CD4-positive, CD25-positive, alpha-beta regulatory T cell (primary cell): Measurements from ENCODE around the gene KICS2. TPM values are rescaled to one million over a fixed set of nuclear protein-coding genes. Genes with fewer than 3 reads are reported as not detected.
"Not testable (repeated sequence)": the region's sequence is repeated elsewhere in the genome, so short reads cannot be mapped to it uniquely, and the experiment has no call there.

Experiments used
- ATAC-seq, 2 donors: fragments of 150-1000 bp; cut with Tn5 transposase; one replicate each; pipeline ENCODE4 v1.10.0; 2021; ENCODE audit warnings: low read depth in 2 of 2, moderate number of reproducible peaks in 2 of 2, moderate library complexity in 1 of 2
- DNase-seq, 3 donors: peaks; one replicate each; pipeline versions ENCODE4 v3.0.0 to v3.0.0-alpha.2; 2012 to 2022; ENCODE audit warnings: mixed read lengths in 1 of 3
- H3K27ac ChIP-seq: one replicate; pipeline ENCODE4 v1.7.0; 2013; ENCODE audit warnings: mild to moderate bottlenecking, low read length; ENCODE audit not compliant: insufficient read depth, poor library complexity, severe bottlenecking
- H3K27me3 ChIP-seq: one replicate; pipeline ENCODE4 v1.7.0; 2013; ENCODE audit warnings: low read length; ENCODE audit not compliant: control insufficient read depth, insufficient read depth
- H3K36me3 ChIP-seq: one replicate; pipeline ENCODE4 v1.7.0; 2013; ENCODE audit warnings: mild to moderate bottlenecking, low read length, moderate library complexity; ENCODE audit not compliant: control insufficient read depth, insufficient read depth
- H3K4me1 ChIP-seq: 2 replicates; pipeline ENCODE4 v1.7.0; 2013; ENCODE audit warnings: mild to moderate bottlenecking, low read length; ENCODE audit not compliant: insufficient read depth, control insufficient read depth, poor library complexity, severe bottlenecking
- H3K4me3 ChIP-seq: one replicate; pipeline ENCODE4 v1.7.0; 2013; ENCODE audit warnings: low read depth, mild to moderate bottlenecking, low read length, moderate library complexity
- H3K9me3 ChIP-seq, 2 experiments: 1 replicate in 1 of 2; 2 replicates in 1 of 2; pipeline ENCODE4 v1.7.0; 2013; ENCODE audit warnings: low read length in 2 of 2, mild to moderate bottlenecking in 1 of 2, moderate library complexity in 1 of 2; ENCODE audit not compliant: control insufficient read depth in 2 of 2
- H3K27ac Mint-ChIP-seq, 3 donors: one replicate each; pipeline ENCODE4 v1.8.0; 2020 to 2022; ENCODE audit warnings: mild to moderate bottlenecking in 3 of 3, mixed read lengths in 3 of 3, moderate library complexity in 2 of 3
- H3K27me3 Mint-ChIP-seq: one replicate; pipeline ENCODE4 v1.8.0; 2022; ENCODE audit warnings: mild to moderate bottlenecking, mixed read lengths
- H3K36me3 Mint-ChIP-seq: one replicate; pipeline ENCODE4 v1.8.0; 2020; ENCODE audit warnings: mixed read lengths
- H3K4me1 Mint-ChIP-seq, 4 donors: one replicate each; pipeline ENCODE4 v1.8.0; 2020 to 2022; ENCODE audit warnings: mixed read lengths in 4 of 4, mild to moderate bottlenecking in 1 of 4
- H3K4me3 Mint-ChIP-seq, 4 donors: one replicate each; pipeline ENCODE4 v1.8.0; 2020 to 2022; ENCODE audit warnings: mild to moderate bottlenecking in 4 of 4, mixed read lengths in 4 of 4, moderate library complexity in 3 of 4
- H3K9me3 Mint-ChIP-seq, 7 donors: one replicate each; pipeline ENCODE4 v1.8.0; 2020 to 2022; ENCODE audit warnings: mixed read lengths in 7 of 7, mild to moderate bottlenecking in 3 of 7, moderate library complexity in 2 of 7
- polyA plus RNA-seq, 4 donors: library from polyadenylated mRNA; unstranded; fragments of 300-500 nt; fragmentation: Illumina TruSeq; gene quantifications; one replicate each; pipeline ENCODE4 v1.2.3, GENCODE V29; 2021
- total RNA-seq: library from RNA; stranded (reverse); gene quantifications from one replicate; pipeline ENCODE4 v1.2.3, GENCODE V29; 2022

The KICS2 gene
- total and polyA plus RNA-seq, 5 donors from 2014 or later: 10.8 to 26.7 (median 12.0) TPM

DNA sequence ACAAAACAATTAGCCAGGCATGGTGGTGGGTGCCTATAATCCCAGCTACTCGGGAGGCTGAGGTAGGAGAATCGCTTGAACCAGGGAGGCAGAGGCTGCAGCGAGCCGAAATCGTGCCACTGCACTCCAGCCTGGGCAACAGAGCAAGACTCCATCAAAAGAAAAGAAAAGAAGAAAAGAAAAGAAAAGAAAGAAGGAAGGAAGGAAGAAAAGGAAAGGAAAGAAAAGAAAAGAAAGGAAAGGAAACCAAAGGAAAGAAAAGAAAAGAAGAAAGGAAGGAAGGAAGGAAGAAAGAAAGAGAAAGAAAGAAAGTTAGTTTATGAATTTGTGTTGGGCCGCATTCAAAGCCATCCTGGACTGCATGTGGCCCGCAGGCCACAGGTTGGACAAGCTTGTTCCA, 4.5 kb downstream of the KICS2 start:
- DNase-seq, H3K9me3 ChIP-seq, H3K27me3 ChIP-seq, H3K9me3 Mint-ChIP-seq, H3K36me3 Mint-ChIP-seq, H3K27ac ChIP-seq, ATAC-seq: not testable (repeated sequence)
- H3K4me1 Mint-ChIP-seq: peaks cover 31 to 44% (median 37%) of the 10 kb centered on the region in 4 donors
- H3K4me1 ChIP-seq: peaks cover 32% of the 10 kb centered on the region
- H3K4me3 ChIP-seq: peak overlapping the region; percentile 1
- peaks cover 15% of the 10 kb centered on the region for H3K36me3 ChIP-seq
- H3K4me3 Mint-ChIP-seq: peak overlapping the region in 1 of 4 donors; percentile 31
- peaks cover 11% of the 10 kb centered on the region for H3K27me3 Mint-ChIP-seq
- peak overlapping the region; percentile 40 to 90 (median 53) for H3K27ac Mint-ChIP-seq

- Histone ChIP-seq H3K4me1 (peaks cover 28% of the 10 kb centered on the region), H3K4me3 (no peak overlapping the region), H3K27ac (no peak overlapping the region), H3K36me3 (peaks cover 21% of the 10 kb centered on the region), H3K27me3 (no peaks in the 10 kb centered on the region), H3K9me3 (no peaks in the 10 kb centered on the region)
- ATAC-seq (no peak), DNase-seq (no peak)
- Mint-ChIP-seq H3K9me3 (no peaks in the 10 kb centered on the region), H3K27ac (no peak overlapping the region), H3K4me1 (peaks cover 26 to 36% (median 28%) of the 10 kb centered on the region in 4 donors), H3K27me3 (peaks cover under 1% of the 10 kb centered on the region), H3K4me3 (no peak overlapping the region), H3K36me3 (peaks cover 17% of the 10 kb centered on the region)
These were observed 5.9 kb downstream of the KICS2 start for GRCh38 chr12:64216239-64216638.

DNA sequence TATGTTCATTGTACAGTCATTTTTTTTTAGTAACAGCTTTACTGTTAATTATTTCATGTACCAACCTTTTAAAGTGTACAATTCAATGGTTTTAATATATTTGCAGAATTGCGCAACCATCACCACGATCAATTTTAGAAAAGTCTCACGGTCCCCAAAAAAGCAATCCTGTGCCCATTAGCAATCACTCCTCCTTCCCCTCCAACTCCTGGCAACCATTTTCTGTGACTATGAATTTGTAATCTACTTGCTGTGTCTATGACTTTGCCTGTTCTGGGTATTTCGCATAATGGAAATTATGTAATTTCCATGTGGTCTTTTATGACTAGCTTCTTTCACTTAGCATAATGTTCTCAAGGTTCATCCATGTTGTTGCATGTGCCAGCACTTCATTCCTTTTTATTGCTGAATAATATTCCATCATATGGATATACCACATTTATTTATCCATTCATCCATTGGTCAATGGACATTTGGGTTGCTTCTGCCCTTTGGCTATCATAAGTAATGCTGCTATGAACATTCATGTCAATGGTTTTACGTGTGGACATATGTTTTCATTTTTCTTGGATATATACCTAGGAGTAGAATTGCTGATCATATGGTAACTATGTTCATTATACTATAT, 9.9 kb downstream of the KICS2 start:
- Histone ChIP-seq H3K4me3 (no peak overlapping the region), H3K4me1 (no peaks in the 10 kb centered on the region), H3K9me3 (no peaks in the 10 kb centered on the region), H3K36me3 (peaks cover 32% of the 10 kb centered on the region), H3K27ac (no peak overlapping the region), H3K27me3 (no peaks in the 10 kb centered on the region)
- Mint-ChIP-seq H3K36me3 (peaks cover 32% of the 10 kb centered on the region), H3K4me3 (no peak overlapping the region), H3K4me1 (peaks cover 0 to 7% (median 4%) of the 10 kb centered on the region in 4 donors), H3K27me3 (no peaks in the 10 kb centered on the region), H3K27ac (no peak overlapping the region), H3K9me3 (no peaks in the 10 kb centered on the region)
- no peak for ATAC-seq
- no peak for DNase-seq

GRCh38 chr12:64207453-64207852, 14.6 kb downstream of the KICS2 start:
- DNase-seq: no peak
- no peaks in the 10 kb centered on the region for H3K9me3 Mint-ChIP-seq
- no peaks in the 10 kb centered on the region for H3K9me3 ChIP-seq
- no peak for ATAC-seq
- H3K36me3 ChIP-seq: peaks cover 32% of the 10 kb centered on the region
- no peak overlapping the region for H3K27ac Mint-ChIP-seq
- H3K4me1 Mint-ChIP-seq: peaks cover 0 to 3% (median 0%) of the 10 kb centered on the region in 4 donors
- peaks cover 54% of the 10 kb centered on the region for H3K36me3 Mint-ChIP-seq
- H3K4me3 Mint-ChIP-seq: no peak overlapping the region
- no peaks in the 10 kb centered on the region for H3K27me3 Mint-ChIP-seq
- H3K27ac ChIP-seq: no peak overlapping the region
- H3K27me3 ChIP-seq: no peaks in the 10 kb centered on the region
- no peaks in the 10 kb centered on the region for H3K4me1 ChIP-seq
- no peak overlapping the region for H3K4me3 ChIP-seq

- Mint-ChIP-seq H3K4me1 (peaks cover 0 to 3% (median 0%) of the 10 kb centered on the region in 4 donors), H3K36me3 (peaks cover 49% of the 10 kb centered on the region), H3K4me3 (no peak overlapping the region), H3K27ac (no peak overlapping the region), H3K27me3 (no peaks in the 10 kb centered on the region), H3K9me3 (no peaks in the 10 kb centered on the region)
- Histone ChIP-seq H3K4me1 (no peaks in the 10 kb centered on the region), H3K27ac (no peak overlapping the region), H3K9me3 (no peaks in the 10 kb centered on the region), H3K36me3 (peaks cover 31% of the 10 kb centered on the region), H3K4me3 (no peak overlapping the region), H3K27me3 (no peaks in the 10 kb centered on the region)
- DNase-seq (no peak), ATAC-seq (no peak)
These were observed 16.6 kb downstream of the KICS2 start for GRCh38 chr12:64205542-64205941.

DNA sequence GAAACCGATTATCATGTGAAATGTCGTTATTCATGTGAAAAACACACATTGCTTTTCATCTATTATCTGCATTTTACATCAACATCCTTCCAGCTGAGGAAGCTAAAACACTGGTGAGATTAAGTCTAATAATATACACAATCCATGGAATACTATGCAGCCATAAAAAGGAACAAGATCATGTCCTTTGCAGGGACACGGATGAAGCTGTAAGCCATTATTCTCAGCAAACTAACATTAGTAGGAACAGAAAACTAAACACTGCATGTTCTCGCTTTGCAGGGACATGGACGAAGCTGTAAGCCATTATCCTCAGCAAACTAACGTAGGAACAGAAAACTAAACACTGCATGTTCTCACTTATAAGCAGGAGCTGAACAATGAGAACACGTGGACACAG, 18.3 kb downstream of the KICS2 start:
- H3K36me3 Mint-ChIP-seq: peaks cover 48% of the 10 kb centered on the region
- Histone ChIP-seq H3K27me3 (no peaks in the 10 kb centered on the region), H3K27ac (no peak overlapping the region), H3K9me3 (no peaks in the 10 kb centered on the region), H3K4me1 (no peaks in the 10 kb centered on the region), H3K4me3 (no peak overlapping the region), H3K36me3 (peaks cover 20% of the 10 kb centered on the region)
- no peaks in the 10 kb centered on the region for H3K9me3 Mint-ChIP-seq
- DNase-seq: no peak
- no peak overlapping the region for H3K27ac Mint-ChIP-seq
- H3K27me3 Mint-ChIP-seq: no peaks in the 10 kb centered on the region
- H3K4me3 Mint-ChIP-seq: no peak overlapping the region
- no peak for ATAC-seq
- H3K4me1 Mint-ChIP-seq: peaks cover 0 to 3% (median 0%) of the 10 kb centered on the region in 4 donors

- no peak overlapping the region for H3K27ac ChIP-seq
- peaks cover 44% of the 10 kb centered on the region for H3K36me3 Mint-ChIP-seq
- ATAC-seq: no peak
- H3K27me3 ChIP-seq: no peaks in the 10 kb centered on the region
- peaks cover 0 to 3% (median 0%) of the 10 kb centered on the region in 4 donors for H3K4me1 Mint-ChIP-seq
- no peaks in the 10 kb centered on the region for H3K27me3 Mint-ChIP-seq
- H3K4me1 ChIP-seq: no peaks in the 10 kb centered on the region
- H3K4me3 Mint-ChIP-seq: no peak overlapping the region
- peaks cover 20% of the 10 kb centered on the region for H3K36me3 ChIP-seq
- no peak for DNase-seq
- no peaks in the 10 kb centered on the region for H3K9me3 Mint-ChIP-seq
- H3K27ac Mint-ChIP-seq: no peak overlapping the region
- no peak overlapping the region for H3K4me3 ChIP-seq
- no peaks in the 10 kb centered on the region for H3K9me3 ChIP-seq
These were observed 19.1 kb downstream of the KICS2 start for GRCh38 chr12:64203036-64203435.

- H3K4me1 ChIP-seq, H3K4me3 Mint-ChIP-seq, H3K4me3 ChIP-seq, DNase-seq, H3K27ac ChIP-seq, H3K27me3 Mint-ChIP-seq, ATAC-seq, H3K27me3 ChIP-seq, H3K27ac Mint-ChIP-seq, H3K9me3 Mint-ChIP-seq, H3K9me3 ChIP-seq: not testable (repeated sequence)
- H3K36me3 ChIP-seq: peaks cover 14% of the 10 kb centered on the region
- peaks cover 36% of the 10 kb centered on the region for H3K36me3 Mint-ChIP-seq
- peaks cover 10 to 21% (median 17%) of the 10 kb centered on the region in 4 donors for H3K4me1 Mint-ChIP-seq
These were observed 26.3 kb downstream of the KICS2 start for GRCh38 chr12:64195841-64196240.
